SK-N-SH (cell line): ENCODE measurements around the gene MAN2B2. TPM values are rescaled to one million over a fixed set of nuclear protein-coding genes. Genes with fewer than 3 reads are reported as not detected.

ENCODE experiments used
- CTCF ChIA-PET: fragments of 300-600, 350-600 bp; formaldehyde crosslinking; extraction: SDS; loops from one replicate; lab custom pipeline; 2021; lab: Yijun Ruan, JAX
- POLR2A ChIA-PET: fragments of 350-600 bp; sonication (Branson Sonifier 250); formaldehyde crosslinking; extraction: SDS; loops from one replicate; lab custom pipeline; 2020; ENCODE audit warnings: antibody characterized with exemption, inconsistent platforms; lab: Yijun Ruan, JAX
- DNase-seq: peaks from one replicate; pipeline ENCODE4 v3.0.0; 2012
- H2AFZ ChIP-seq: fragments of 200-600 bp; sonication (generic); 2 replicates; pipeline ENCODE4 v1.8.1; 2016; ENCODE audit warnings: antibody characterized with exemption, mild to moderate bottlenecking, low read depth
- H3F3A ChIP-seq: fragments of 200-600 bp; sonication (generic); replicated peaks from 2 replicates; pipeline ENCODE3; 2016; ENCODE audit warnings: antibody characterized with exemption, mild to moderate bottlenecking; ENCODE audit not compliant: insufficient read depth
- H3K27ac ChIP-seq, 2 experiments: fragments of 200-500 bp in 1 of 2; fragments of 200-600 bp in 1 of 2; sonication (Bioruptor generic) in 1 of 2; sonication (generic), shearing (Covaris generic) in 1 of 2; 2 replicates each; pipeline versions ENCODE4 v1.5.1 to v1.6.1; 2014 to 2016; ENCODE audit warnings: low read depth in 2 of 2, inconsistent platforms in 1 of 2, low read length in 1 of 2, mild to moderate bottlenecking in 1 of 2, mixed read lengths in 1 of 2
- H3K27me3 ChIP-seq: fragments of 200-600 bp; sonication (generic), shearing (Covaris generic); 2 replicates; pipeline ENCODE4 v1.6.1; 2016; ENCODE audit warnings: mixed run types; ENCODE audit not compliant: insufficient read depth
- H3K36me3 ChIP-seq, 2 experiments: fragments of 200-500 bp in 1 of 2; fragments of 200-600 bp in 1 of 2; sonication (Bioruptor generic) in 1 of 2; sonication (generic) in 1 of 2; replicated peaks in 1 of 2; 2 replicates each; pipeline versions ENCODE3 to v1.5.1; 2014 to 2016; ENCODE audit warnings: low read length in 1 of 2, mild to moderate bottlenecking in 1 of 2; ENCODE audit not compliant: insufficient read depth in 2 of 2, control insufficient read depth in 1 of 2
- H3K4me1 ChIP-seq, 2 experiments: fragments of 200-500 bp in 1 of 2; fragments of 200-600 bp in 1 of 2; sonication (Bioruptor generic) in 1 of 2; sonication (generic), shearing (Covaris generic) in 1 of 2; 2 replicates each; pipeline versions ENCODE4 v1.5.1 to v1.6.1; 2014 to 2016; ENCODE audit warnings: low read depth in 1 of 2, low read length in 1 of 2, mixed run types in 1 of 2; ENCODE audit not compliant: insufficient read depth in 2 of 2, control insufficient read depth in 1 of 2
- H3K4me2 ChIP-seq: fragments of 200-600 bp; sonication (generic), shearing (Covaris generic); 2 replicates; pipeline ENCODE4 v1.6.1; 2017; ENCODE audit warnings: mixed run types
- H3K4me3 ChIP-seq, 2 experiments: fragments of 200-500 bp in 1 of 2; fragments of 200-600 bp in 1 of 2; sonication (Bioruptor generic) in 1 of 2; sonication (generic), shearing (Covaris generic) in 1 of 2; 2 replicates each; pipeline versions ENCODE4 v1.5.1 to v1.8.1; 2014 to 2016; ENCODE audit warnings: low read depth in 2 of 2, inconsistent platforms in 1 of 2, low read length in 1 of 2, mild to moderate bottlenecking in 1 of 2, mixed read lengths in 1 of 2, moderate library complexity in 1 of 2
- H3K79me2 ChIP-seq: fragments of 200-600 bp; sonication (generic); 2 replicates; pipeline ENCODE4 v1.8.1; 2017; ENCODE audit warnings: mild to moderate bottlenecking; ENCODE audit not compliant: insufficient read depth
- H3K9ac ChIP-seq: fragments of 200-600 bp; sonication (generic); 2 replicates; pipeline ENCODE4 v1.6.1; 2017; ENCODE audit warnings: mixed run types
- H3K9me2 ChIP-seq: fragments of 200-600 bp; sonication (generic); 2 replicates; pipeline ENCODE4 v1.6.1; 2017; ENCODE audit warnings: mixed run types
- H3K9me3 ChIP-seq: fragments of 200-600 bp; sonication (generic); 2 replicates; pipeline ENCODE4 v1.6.1; 2017; ENCODE audit warnings: mixed run types, mild to moderate bottlenecking, moderate library complexity
- H4K20me1 ChIP-seq: fragments of 200-600 bp; sonication (generic); 2 replicates; pipeline ENCODE4 v1.6.1; 2017; ENCODE audit warnings: mild to moderate bottlenecking, mixed run types; ENCODE audit not compliant: insufficient read depth
- EP300 ChIP-seq, 2 experiments: IDR thresholded peaks; 2 replicates each; pipeline versions ENCODE4 v1.4.0 to v1.6.1; 2012; ENCODE audit warnings: borderline replicate concordance in 1 of 2, low read depth in 1 of 2, low read length in 1 of 2
- EZH2phosphoT487 ChIP-seq: fragments of 200-600 bp; sonication (generic); IDR thresholded peaks from 2 replicates; pipeline ENCODE4 v1.6.1; 2017; ENCODE audit warnings: low read depth, mixed run types, mild to moderate bottlenecking, antibody characterized with exemption, moderate library complexity, borderline replicate concordance
- FOXJ3 ChIP-seq: sonication (generic); formaldehyde crosslinking; IDR thresholded peaks from 2 replicates; pipeline ENCODE4 v1.5.1; 2020; ENCODE audit warnings: mild to moderate bottlenecking, missing genetic modification reagents
- FOXM1 ChIP-seq: IDR thresholded peaks from 2 replicates; pipeline ENCODE4 v1.4.0; 2012; ENCODE audit warnings: low read depth, mild to moderate bottlenecking
- GATA2 ChIP-seq: sonication (generic); formaldehyde crosslinking; IDR thresholded peaks from 2 replicates; pipeline ENCODE4 v1.5.0; 2020; ENCODE audit warnings: mild to moderate bottlenecking, missing genetic modification reagents
- IRF3 ChIP-seq: fragments of 150-350 bp; IDR thresholded peaks from 2 replicates; pipeline ENCODE4 v1.6.1; 2016; ENCODE audit warnings: mild to moderate bottlenecking, low read depth, low read length
- JUND ChIP-seq: IDR thresholded peaks from 2 replicates; pipeline ENCODE4 v1.4.0; 2012
- NFIC ChIP-seq: IDR thresholded peaks from 2 replicates; pipeline ENCODE4 v1.4.0; 2012; ENCODE audit warnings: borderline replicate concordance
- POLR2AphosphoS5 ChIP-seq: IDR thresholded peaks from 2 replicates; pipeline ENCODE4 v1.6.1; 2012; ENCODE audit warnings: low read depth, low read length
- RAD21 ChIP-seq: IDR thresholded peaks from 2 replicates; pipeline ENCODE4 v1.6.1; 2012; ENCODE audit warnings: mild to moderate bottlenecking, low read length
- RCOR1 ChIP-seq: fragments of 150-350 bp; IDR thresholded peaks from 2 replicates; pipeline ENCODE4 v1.6.1; 2017; ENCODE audit warnings: antibody characterized with exemption, low read length
- REST ChIP-seq: IDR thresholded peaks from 2 replicates; pipeline ENCODE4 v1.6.1; 2012; ENCODE audit warnings: mild to moderate bottlenecking, low read depth, low read length, moderate library complexity
- RFX5 ChIP-seq: IDR thresholded peaks from 2 replicates; pipeline ENCODE4 v1.6.1; 2012; ENCODE audit warnings: mild to moderate bottlenecking, improper control_type of control experiment, low read length
- RXRA ChIP-seq: IDR thresholded peaks from 2 replicates; pipeline ENCODE4 v1.4.0; 2012; ENCODE audit warnings: low read depth, mild to moderate bottlenecking, borderline replicate concordance
- SIN3A ChIP-seq: IDR thresholded peaks from 2 replicates; pipeline ENCODE4 v1.6.1; 2012; ENCODE audit warnings: low read depth, mild to moderate bottlenecking, low read length, moderate library complexity, borderline replicate concordance
- USF2 ChIP-seq: fragments of 150-350 bp; IDR thresholded peaks from 2 replicates; pipeline ENCODE4 v1.6.1; 2017; ENCODE audit warnings: antibody characterized with exemption, low read length, low read depth, borderline replicate concordance
- ZBTB33 ChIP-seq: IDR thresholded peaks from 2 replicates; pipeline ENCODE4 v1.4.0; 2012; ENCODE audit warnings: low read depth, borderline replicate concordance
- WGBS: methylation state at CpG from one replicate; pipeline ENCODE4 v1.1.6; 2017; ENCODE audit warnings: low lambda C conversion rate; 5-methylcytosine and 5-hydroxymethylcytosine counted together
- polyA plus RNA-seq, 3 experiments: library from polyadenylated mRNA; depleted of rRNA; stranded (reverse); fragments of >200 nt; gene quantifications; 2 replicates each; pipeline ENCODE4 v1.2.3, GENCODE V29; 2012
- TF ChIP-seq, protein P1 (sequence below): fragments of 200-600 bp; sonication (generic); IDR thresholded peaks from 2 replicates; pipeline ENCODE4 v1.6.1; 2017; ENCODE audit warnings: antibody characterized with exemption, mild to moderate bottlenecking, moderate library complexity
- TF ChIP-seq, protein P2 (sequence below): IDR thresholded peaks from 2 replicates; pipeline ENCODE4; 2012
- TF ChIP-seq, protein P3 (sequence below): IDR thresholded peaks from 2 replicates; pipeline ENCODE4 v1.4.0; 2012; ENCODE audit warnings: low read depth, borderline replicate concordance

The MAN2B2 gene
- polyA plus RNA-seq, 1 of the 3 experiments (the other 2 are of a cell fraction) = 24.9 TPM

DNA sequence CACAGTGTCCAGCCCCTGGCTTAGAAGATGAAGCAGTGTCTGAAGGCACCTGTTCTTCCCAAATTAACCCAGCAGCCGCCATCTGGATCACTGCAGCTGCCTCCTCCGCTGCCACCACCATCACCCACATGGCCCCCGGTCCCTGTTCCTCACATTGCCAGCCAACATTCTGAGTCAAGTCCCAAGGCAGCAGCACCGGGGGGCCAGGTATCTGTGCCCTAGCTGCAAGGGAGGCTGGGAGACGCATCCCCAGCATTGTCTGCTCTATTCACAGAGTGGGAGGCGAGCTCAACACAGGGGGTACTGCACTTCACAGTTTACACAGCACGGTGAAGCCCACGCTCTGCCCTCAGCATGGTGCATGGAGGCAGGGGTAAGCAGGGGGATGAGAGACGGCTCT lies 42.3 kb upstream of the MAN2B2 start (continued):
- TF ChIP-seq USF2 = no peak
- no peak for TF ChIP-seq REST
- TF ChIP-seq FOXM1 = no peak
- no peak for TF ChIP-seq POLR2AphosphoS5
- TF ChIP-seq, all 33 proteins: peak for 0

DNA sequence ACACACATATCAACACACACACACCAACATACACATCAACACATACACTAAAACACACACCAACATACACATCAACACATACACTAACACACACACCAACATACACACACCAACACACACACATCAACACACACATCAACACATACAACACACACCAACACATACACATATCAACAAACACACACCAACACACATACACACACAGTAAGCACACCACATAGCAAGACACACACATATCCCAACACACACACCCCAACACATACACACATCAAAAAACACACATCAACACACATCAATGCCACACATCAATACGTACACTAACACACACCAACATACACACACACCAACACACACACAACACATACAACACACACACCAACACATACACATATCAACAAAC lies 40.9 kb upstream of the MAN2B2 start:
- CTCF ChIA-PET = no interaction called here
- no peaks in the 10 kb centered on the region for H3K9me2 ChIP-seq
- no peak overlapping the region for H2AFZ ChIP-seq
- H3K9ac ChIP-seq = no peak overlapping the region
- WGBS = no CpG with 5 or more reads among the region's 1 CpG
- H3K9me3 ChIP-seq = no peaks in the 10 kb centered on the region
- POLR2A ChIA-PET = no interaction called here
- H3K27ac ChIP-seq = no peak overlapping the region
- no peak for TF ChIP-seq EZH2phosphoT487
- TF ChIP-seq, protein P1, sequence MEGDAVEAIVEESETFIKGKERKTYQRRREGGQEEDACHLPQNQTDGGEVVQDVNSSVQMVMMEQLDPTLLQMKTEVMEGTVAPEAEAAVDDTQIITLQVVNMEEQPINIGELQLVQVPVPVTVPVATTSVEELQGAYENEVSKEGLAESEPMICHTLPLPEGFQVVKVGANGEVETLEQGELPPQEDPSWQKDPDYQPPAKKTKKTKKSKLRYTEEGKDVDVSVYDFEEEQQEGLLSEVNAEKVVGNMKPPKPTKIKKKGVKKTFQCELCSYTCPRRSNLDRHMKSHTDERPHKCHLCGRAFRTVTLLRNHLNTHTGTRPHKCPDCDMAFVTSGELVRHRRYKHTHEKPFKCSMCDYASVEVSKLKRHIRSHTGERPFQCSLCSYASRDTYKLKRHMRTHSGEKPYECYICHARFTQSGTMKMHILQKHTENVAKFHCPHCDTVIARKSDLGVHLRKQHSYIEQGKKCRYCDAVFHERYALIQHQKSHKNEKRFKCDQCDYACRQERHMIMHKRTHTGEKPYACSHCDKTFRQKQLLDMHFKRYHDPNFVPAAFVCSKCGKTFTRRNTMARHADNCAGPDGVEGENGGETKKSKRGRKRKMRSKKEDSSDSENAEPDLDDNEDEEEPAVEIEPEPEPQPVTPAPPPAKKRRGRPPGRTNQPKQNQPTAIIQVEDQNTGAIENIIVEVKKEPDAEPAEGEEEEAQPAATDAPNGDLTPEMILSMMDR = no peak
- TF ChIP-seq JUND = no peak
- TF ChIP-seq RAD21 = no peak
- TF ChIP-seq NFIC = no peak
- TF ChIP-seq ZBTB33 = no peak
- TF ChIP-seq RCOR1 = no peak
- no peak for TF ChIP-seq RXRA
- no peak for TF ChIP-seq POLR2AphosphoS5
- no peak for TF ChIP-seq FOXM1
- TF ChIP-seq SIN3A = no peak
- TF ChIP-seq IRF3 = no peak
- no peak for TF ChIP-seq FOXJ3 (CRISPR knock-in tag)
- no peak for TF ChIP-seq RFX5
- TF ChIP-seq, protein P2, sequence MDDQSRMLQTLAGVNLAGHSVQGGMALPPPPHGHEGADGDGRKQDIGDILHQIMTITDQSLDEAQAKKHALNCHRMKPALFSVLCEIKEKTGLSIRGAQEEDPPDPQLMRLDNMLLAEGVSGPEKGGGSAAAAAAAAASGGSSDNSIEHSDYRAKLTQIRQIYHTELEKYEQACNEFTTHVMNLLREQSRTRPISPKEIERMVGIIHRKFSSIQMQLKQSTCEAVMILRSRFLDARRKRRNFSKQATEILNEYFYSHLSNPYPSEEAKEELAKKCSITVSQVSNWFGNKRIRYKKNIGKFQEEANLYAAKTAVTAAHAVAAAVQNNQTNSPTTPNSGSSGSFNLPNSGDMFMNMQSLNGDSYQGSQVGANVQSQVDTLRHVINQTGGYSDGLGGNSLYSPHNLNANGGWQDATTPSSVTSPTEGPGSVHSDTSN = no peak
- no peak for TF ChIP-seq GATA2 (CRISPR knock-in tag)
- TF ChIP-seq EP300 (IDR thresholded peaks at IDR 0.05; ENCODE audit: borderline replicate concordance in 1 of 2, low read depth in 1 of 2, low read length in 1 of 2) = no peak
- TF ChIP-seq, protein P3, sequence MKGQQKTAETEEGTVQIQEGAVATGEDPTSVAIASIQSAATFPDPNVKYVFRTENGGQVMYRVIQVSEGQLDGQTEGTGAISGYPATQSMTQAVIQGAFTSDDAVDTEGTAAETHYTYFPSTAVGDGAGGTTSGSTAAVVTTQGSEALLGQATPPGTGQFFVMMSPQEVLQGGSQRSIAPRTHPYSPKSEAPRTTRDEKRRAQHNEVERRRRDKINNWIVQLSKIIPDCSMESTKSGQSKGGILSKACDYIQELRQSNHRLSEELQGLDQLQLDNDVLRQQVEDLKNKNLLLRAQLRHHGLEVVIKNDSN = no peak
- no peak overlapping the region for H3K4me3 ChIP-seq
- H3K79me2 ChIP-seq = no peaks in the 10 kb centered on the region
- H3K4me2 ChIP-seq = no peak overlapping the region
- no peak for DNase-seq
- H3K36me3 ChIP-seq = no peaks in the 10 kb centered on the region
- no peaks in the 10 kb centered on the region; the same call in 1 of the 2 replicates for H3K27me3 ChIP-seq
- H3K4me1 ChIP-seq = no peaks in the 10 kb centered on the region
- H3F3A ChIP-seq = no peaks in the 10 kb centered on the region
- no peaks in the 10 kb centered on the region for H4K20me1 ChIP-seq
